Measurements from ENCODE around the gene SLX1A.
"Not testable (repeated sequence)": the region's sequence is repeated elsewhere in the genome, so short reads cannot be mapped to it uniquely, and the experiment has no call there.

The SLX1A gene

DNA sequence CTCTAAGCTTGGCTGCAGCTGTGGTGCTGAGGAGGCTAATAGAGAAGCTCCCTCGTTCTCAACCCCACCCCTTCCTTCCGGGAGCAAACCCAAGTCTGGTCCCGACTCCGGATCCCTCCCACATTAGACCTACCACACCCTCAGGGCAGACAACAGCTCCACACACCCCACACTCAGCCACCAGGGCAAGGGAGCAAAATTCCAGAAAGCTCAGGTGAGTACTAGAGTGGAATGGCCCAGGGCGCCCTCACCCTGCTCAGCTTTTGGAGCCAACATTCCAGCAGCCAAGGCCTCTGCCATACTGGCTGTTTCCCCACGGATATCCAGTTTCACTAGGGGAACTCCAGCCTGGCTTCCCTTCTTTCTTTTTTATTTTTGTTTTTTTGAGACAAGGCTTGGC lies 15.4 kb downstream of the SLX1A start:
- H3K36me3 ChIP-seq (replicated peaks; ENCODE audit: insufficient read depth, low read length); H3K9me2 ChIP-seq (replicated peaks; ENCODE audit: insufficient read depth, low read length); H3K27ac ChIP-seq (ENCODE audit: low read length); H2AFZ ChIP-seq (ENCODE audit: low read length); H3K4me1 ChIP-seq (ENCODE audit: low read length); H3K79me2 ChIP-seq (ENCODE audit: low read length); H3K4me2 ChIP-seq (ENCODE audit: low read depth, low read length); H3K9ac ChIP-seq (ENCODE audit: low read length); H4K20me1 ChIP-seq (ENCODE audit: insufficient read depth, low read length); H3K9me3 ChIP-seq (replicated peaks; ENCODE audit: insufficient read depth, low read length); H3K27me3 ChIP-seq (replicated peaks; ENCODE audit: insufficient read depth, low read length); DNase-seq; H3F3A ChIP-seq (ENCODE audit: insufficient read depth, low read length); H3K4me3 ChIP-seq (ENCODE audit: low read length): not testable (repeated sequence)

DNA sequence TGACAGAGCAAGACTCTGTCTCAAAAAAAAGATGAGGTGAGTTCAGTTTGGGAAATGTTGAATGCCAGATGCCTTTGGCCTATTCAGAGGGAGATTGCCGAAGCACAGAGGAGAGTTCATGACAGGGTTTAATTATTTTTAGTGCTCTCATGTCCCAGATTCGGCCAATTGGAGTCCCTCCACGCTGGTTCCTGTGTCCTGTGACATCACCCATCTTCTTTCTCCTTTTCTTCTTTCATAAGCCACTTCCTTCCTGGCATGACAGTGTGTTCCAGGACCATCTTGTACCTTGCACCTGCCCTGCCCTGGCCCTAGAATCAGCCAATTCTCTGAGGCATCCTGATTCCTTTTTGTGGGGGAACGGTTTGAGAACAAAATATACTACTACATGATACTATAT lies 17.7 kb downstream of the SLX1A start:
- not testable (repeated sequence) for H4K20me1 ChIP-seq (ENCODE audit: insufficient read depth, low read length); DNase-seq; H3K9ac ChIP-seq (ENCODE audit: low read length); H3K27me3 ChIP-seq (replicated peaks; ENCODE audit: insufficient read depth, low read length); H3K79me2 ChIP-seq (ENCODE audit: low read length); H2AFZ ChIP-seq (ENCODE audit: low read length); H3K36me3 ChIP-seq (replicated peaks; ENCODE audit: insufficient read depth, low read length); H3K4me2 ChIP-seq (ENCODE audit: low read depth, low read length); H3K9me3 ChIP-seq (replicated peaks; ENCODE audit: insufficient read depth, low read length); H3F3A ChIP-seq (ENCODE audit: insufficient read depth, low read length); H3K4me3 ChIP-seq (ENCODE audit: low read length); H3K4me1 ChIP-seq (ENCODE audit: low read length); H3K27ac ChIP-seq (ENCODE audit: low read length); H3K9me2 ChIP-seq (replicated peaks; ENCODE audit: insufficient read depth, low read length)

DNA sequence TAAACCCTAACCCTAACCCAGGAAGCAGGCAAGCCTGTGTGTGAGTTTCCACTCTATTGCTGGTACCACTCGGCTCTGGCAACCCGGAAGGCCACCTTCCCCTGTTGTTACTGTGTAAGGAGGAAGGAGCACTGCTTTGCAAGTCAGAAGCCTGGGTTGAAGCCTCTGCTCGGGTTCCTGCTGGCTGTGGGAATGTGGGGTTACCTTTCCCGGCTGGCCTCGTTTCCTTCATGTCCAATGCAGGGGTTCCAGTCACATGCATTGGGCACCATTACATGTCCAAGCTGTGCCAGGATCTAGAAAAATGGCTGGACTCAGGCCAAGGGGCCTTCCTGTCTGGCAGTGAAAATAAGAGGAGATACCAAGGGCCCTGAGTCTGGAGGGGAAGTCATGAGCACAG lies 23.4 kb downstream of the SLX1A start:
- H3K4me1 ChIP-seq (ENCODE audit: low read length); H3K36me3 ChIP-seq (replicated peaks; ENCODE audit: insufficient read depth, low read length); H3K9ac ChIP-seq (ENCODE audit: low read length); H3K9me2 ChIP-seq (replicated peaks; ENCODE audit: insufficient read depth, low read length); H3F3A ChIP-seq (ENCODE audit: insufficient read depth, low read length); H3K79me2 ChIP-seq (ENCODE audit: low read length); H3K9me3 ChIP-seq (replicated peaks; ENCODE audit: insufficient read depth, low read length); DNase-seq; H3K4me3 ChIP-seq (ENCODE audit: low read length); H3K27me3 ChIP-seq (replicated peaks; ENCODE audit: insufficient read depth, low read length); H4K20me1 ChIP-seq (ENCODE audit: insufficient read depth, low read length); H3K27ac ChIP-seq (ENCODE audit: low read length); H3K4me2 ChIP-seq (ENCODE audit: low read depth, low read length); H2AFZ ChIP-seq (ENCODE audit: low read length): not testable (repeated sequence)
